ENCODE results near the gene COMMD2.

The COMMD2 gene

DNA sequence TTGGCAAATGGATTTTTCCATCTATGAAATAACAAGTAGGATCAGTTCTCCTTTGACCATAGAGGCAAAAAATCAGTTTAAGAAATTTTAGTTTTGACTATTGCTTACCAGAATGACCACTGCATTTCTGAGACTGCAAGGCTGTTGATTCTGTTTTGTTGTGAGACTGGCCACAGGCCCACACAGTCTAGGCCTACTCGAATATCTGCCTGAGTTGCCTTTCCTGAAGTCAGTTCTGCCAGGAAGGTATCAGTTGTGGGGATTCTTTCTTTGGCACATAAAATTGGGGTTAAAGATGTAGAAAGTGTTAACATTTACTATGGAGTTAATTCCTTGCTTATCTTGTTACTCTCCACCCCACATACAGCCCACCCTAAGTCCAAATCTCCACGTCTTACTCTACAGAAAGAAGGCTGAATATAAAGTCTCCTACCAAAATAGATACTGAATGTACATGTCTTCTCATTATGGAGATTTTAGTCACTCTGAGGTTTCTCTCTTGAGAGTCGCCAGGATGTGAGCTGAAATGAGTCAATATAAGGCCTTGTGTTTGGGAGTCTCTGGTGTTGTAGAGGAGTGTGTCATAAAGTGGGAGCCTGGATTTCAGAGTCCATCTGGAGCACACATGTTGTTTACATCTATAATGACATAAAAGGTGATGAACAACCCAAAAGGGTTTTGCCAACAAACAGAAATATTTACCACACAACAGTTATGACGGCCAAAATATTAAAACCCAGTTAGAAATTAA is 49.4 kb downstream of the COMMD2 start:
- DNase-seq (ENCODE audit: low read depth), result no peak

DNA sequence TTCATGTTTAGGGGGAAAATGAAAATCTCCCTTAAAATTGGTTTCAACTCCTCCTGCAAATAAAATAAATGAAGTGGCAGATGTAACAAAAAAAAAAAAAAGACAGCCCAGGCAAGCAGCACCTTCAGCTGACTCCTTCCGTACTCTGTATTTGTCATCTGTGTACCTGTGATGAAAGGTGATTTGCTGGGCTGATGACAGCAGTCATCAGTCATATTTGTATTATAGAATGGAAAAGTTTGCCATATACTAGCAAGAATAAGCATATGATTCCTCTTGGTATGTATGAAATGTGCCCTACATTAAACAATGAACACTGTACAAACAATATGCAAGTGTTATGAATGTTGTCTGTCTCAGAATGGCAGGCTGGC is 50.3 kb downstream of the COMMD2 start:
- DNase-seq (ENCODE audit: low read depth), result no peak

DNA sequence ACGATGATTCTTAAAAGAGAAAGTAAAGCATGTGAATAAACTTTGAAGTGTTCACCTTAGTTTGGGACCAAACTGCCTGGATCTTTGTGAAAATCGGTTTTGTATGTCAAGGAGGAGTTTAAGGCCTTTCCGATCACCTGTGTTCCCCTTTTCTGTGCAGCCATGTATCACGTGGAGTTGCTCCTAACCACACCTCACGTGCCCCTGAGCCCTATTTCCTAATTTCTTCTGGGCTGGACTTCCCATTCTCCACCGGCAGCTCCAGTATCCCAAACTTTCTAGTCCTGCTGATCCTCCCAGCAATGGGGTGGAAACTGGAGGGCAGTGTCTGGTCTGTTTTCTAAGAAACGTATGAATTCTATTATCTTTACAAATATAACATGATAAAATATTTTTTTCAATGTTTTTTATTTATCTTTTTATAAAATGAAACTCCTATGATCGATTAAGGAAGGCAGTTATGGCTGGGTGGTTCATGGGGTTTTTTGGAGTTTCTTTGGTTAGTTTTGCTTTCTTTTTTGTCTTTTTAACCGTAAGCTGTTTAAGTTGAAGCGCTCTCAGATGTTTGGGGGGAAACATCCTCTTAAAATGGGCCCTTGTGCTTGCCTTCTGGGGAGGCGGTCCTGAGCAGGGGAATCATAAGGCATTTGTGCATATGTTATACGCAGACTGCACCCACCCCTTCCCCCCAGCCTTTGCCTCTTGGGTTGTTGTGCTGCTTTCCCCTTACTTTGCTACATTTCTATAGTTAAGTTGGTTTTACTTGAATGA is 50.9 kb downstream of the COMMD2 start:
- DNase-seq (ENCODE audit: low read depth), result no peak
